ENCODE results near the gene RAMP1. TPM values are rescaled to one million over a fixed set of nuclear protein-coding genes. Genes with fewer than 3 reads are reported as not detected.
"Not testable (repeated sequence)": the region's sequence is repeated elsewhere in the genome, so short reads cannot be mapped to it uniquely, and the experiment has no call there.

The RAMP1 gene
- total and polyA plus RNA-seq, 2 donors (not counting 1 experiment from before 2014, with no cell fraction given), result 3.3 to 16.0 TPM

DNA sequence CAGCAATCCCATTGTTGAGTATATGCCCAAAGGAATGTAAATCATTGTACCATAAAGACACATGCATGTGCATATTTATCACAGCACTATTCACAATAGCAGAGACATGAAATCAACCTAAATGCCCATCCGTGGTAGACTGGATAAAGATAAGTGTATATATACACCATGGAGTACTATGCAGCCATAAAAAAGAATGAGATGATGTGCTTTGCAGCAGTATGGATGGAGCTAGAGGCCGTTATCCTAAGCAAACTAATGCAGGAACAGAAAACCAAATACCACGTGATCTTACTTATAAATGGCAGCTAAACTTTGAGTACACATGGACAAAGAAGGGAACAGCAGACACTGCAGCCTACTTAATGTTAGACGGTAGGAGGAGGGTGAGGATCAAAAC is 18.4 kb upstream of the RAMP1 start:
- Histone ChIP-seq H3K4me1 (ENCODE audit: control insufficient read depth, extremely low read depth, insufficient read depth, low read length) (no peaks in the 10 kb centered on the region), H2AFZ (ENCODE audit: low read length) (no peak overlapping the region)
- TF ChIP-seq EZH2 (IDR thresholded peaks at IDR 0.05; ENCODE audit: low read length, missing control alignments), result no peak
- TF ChIP-seq CTCF (conservative IDR thresholded peaks at IDR 0.05 in 1 of 2, IDR thresholded peaks at IDR 0.05 in 1 of 2; ENCODE audit: low read depth in 1 of 2, low read length in 2 of 2), result no peak

GRCh38 chr2:237848940-237849339 is 10.5 kb upstream of the RAMP1 start:
- H3K9ac ChIP-seq (ENCODE audit: insufficient read depth, low read length); H3K4me3 ChIP-seq (replicated peaks in 1 of 4; ENCODE audit: control extremely low read depth in 1 of 4, insufficient read depth in 1 of 4, low read depth in 3 of 4, low read length in 4 of 4); H3K4me2 ChIP-seq (ENCODE audit: extremely low read depth, insufficient read depth, low read length); DNase-seq (ENCODE audit: low read depth in 2 of 2); H3K36me3 ChIP-seq (ENCODE audit: control insufficient read depth, insufficient read depth, low read length); H2AFZ ChIP-seq (ENCODE audit: low read length); H3K9me3 ChIP-seq (ENCODE audit: control insufficient read depth, insufficient read depth, low read depth, low read length); H3K79me2 ChIP-seq (ENCODE audit: control insufficient read depth, insufficient read depth, low read length); H4K20me1 ChIP-seq (ENCODE audit: control insufficient read depth, extremely low read depth, insufficient read depth, low read length); H3K27ac ChIP-seq (ENCODE audit: insufficient read depth, low read length); H3K4me1 ChIP-seq (ENCODE audit: control insufficient read depth, extremely low read depth, insufficient read depth, low read length); H3K27me3 ChIP-seq (ENCODE audit: control insufficient read depth, insufficient read depth, low read length): not testable (repeated sequence)

More for the DNA sequence above, 18.4 kb upstream of the RAMP1 start:
- H3K36me3 ChIP-seq (ENCODE audit: control insufficient read depth, insufficient read depth, low read length), result no peaks in the 10 kb centered on the region
- no peak overlapping the region for H3K4me2 ChIP-seq (ENCODE audit: extremely low read depth, insufficient read depth, low read length)
- no peak overlapping the region for H3K9ac ChIP-seq (ENCODE audit: insufficient read depth, low read length)
- no peaks in the 10 kb centered on the region for H3K9me3 ChIP-seq (ENCODE audit: control insufficient read depth, insufficient read depth, low read depth, low read length)
- H3K27me3 ChIP-seq (ENCODE audit: control insufficient read depth, insufficient read depth, low read length), result no peaks in the 10 kb centered on the region
- H3K4me3 ChIP-seq (replicated peaks in 1 of 4; ENCODE audit: control extremely low read depth in 1 of 4, insufficient read depth in 1 of 4, low read depth in 3 of 4, low read length in 4 of 4), result no peak overlapping the region
- H3K27ac ChIP-seq (ENCODE audit: insufficient read depth, low read length), result no peak overlapping the region
- H3K79me2 ChIP-seq (ENCODE audit: control insufficient read depth, insufficient read depth, low read length), result no peaks in the 10 kb centered on the region
- no peaks in the 10 kb centered on the region for H4K20me1 ChIP-seq (ENCODE audit: control insufficient read depth, extremely low read depth, insufficient read depth, low read length)
- DNase-seq (ENCODE audit: low read depth in 2 of 2), result no peak

DNA sequence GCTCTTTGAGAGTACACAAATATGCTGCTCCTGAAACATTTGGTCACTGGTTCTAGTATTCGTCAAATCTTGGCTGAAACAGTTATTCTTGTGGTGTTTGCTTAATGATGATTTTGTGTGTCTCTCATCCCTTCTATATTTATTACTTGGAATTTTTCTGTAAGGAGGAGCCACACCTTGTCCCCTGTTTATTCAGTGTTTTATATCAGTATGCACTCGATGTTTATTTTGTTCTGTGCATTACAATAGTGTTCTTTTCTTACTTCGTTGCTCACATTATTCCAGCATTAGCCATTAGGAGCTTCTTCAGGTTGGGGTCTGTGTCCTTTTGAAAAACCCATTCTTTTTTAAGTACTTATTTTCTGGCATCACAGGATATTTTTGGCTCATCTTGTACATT is 5.1 kb upstream of the RAMP1 start:
- Histone ChIP-seq H3K27ac (ENCODE audit: insufficient read depth, low read length) (no peak overlapping the region), H3K9me3 (ENCODE audit: control insufficient read depth, insufficient read depth, low read depth, low read length) (no peaks in the 10 kb centered on the region), H3K4me2 (ENCODE audit: extremely low read depth, insufficient read depth, low read length) (no peak overlapping the region), H3K79me2 (ENCODE audit: control insufficient read depth, insufficient read depth, low read length) (no peaks in the 10 kb centered on the region), H3K9ac (ENCODE audit: insufficient read depth, low read length) (no peak overlapping the region), H3K27me3 (ENCODE audit: control insufficient read depth, insufficient read depth, low read length) (peaks cover 17% of the 10 kb centered on the region), H2AFZ (ENCODE audit: low read length) (no peak overlapping the region), H3K36me3 (ENCODE audit: control insufficient read depth, insufficient read depth, low read length) (no peaks in the 10 kb centered on the region), H3K4me1 (ENCODE audit: control insufficient read depth, extremely low read depth, insufficient read depth, low read length) (no peaks in the 10 kb centered on the region), H3K4me3 (replicated peaks in 1 of 4; ENCODE audit: control extremely low read depth in 1 of 4, insufficient read depth in 1 of 4, low read depth in 3 of 4, low read length in 4 of 4) (no peak overlapping the region), H4K20me1 (ENCODE audit: control insufficient read depth, extremely low read depth, insufficient read depth, low read length) (no peaks in the 10 kb centered on the region)
- no peak for DNase-seq (ENCODE audit: low read depth in 2 of 2)
- TF ChIP-seq CTCF (conservative IDR thresholded peaks at IDR 0.05 in 1 of 2, IDR thresholded peaks at IDR 0.05 in 1 of 2; ENCODE audit: low read depth in 1 of 2, low read length in 2 of 2) (no peak), EZH2 (IDR thresholded peaks at IDR 0.05; ENCODE audit: low read length, missing control alignments) (no peak)

Measured in fibroblast of lung (primary cell).